A549 treated with DMSO at 1 μM for 4 hours (cell line): ENCODE data around the gene GLB1L. TPM values are rescaled to one million over a fixed set of nuclear protein-coding genes. Genes with fewer than 3 reads are reported as not detected.

Source experiments
- total RNA-seq: library from RNA; stranded (reverse); fragments of 200-300 nt; extraction: Qiagen RNA extraction; gene quantifications from 5 replicates; pipeline ENCODE4 v1.2.3, GENCODE V29; 2022; ENCODE audit warnings: low read depth

Gene GLB1L
- 5.1 to 6.7 TPM (median 6.1 TPM) in 5 replicates for total RNA-seq

GRCh38 chr2:219245148-219245898 is at the start of gene GLB1L, which contains the start of gene STK16:
TSS of gene GLB1L (minus strand) at chr2:219245444. CDS start at chr2:219243573, 1,871 bp downstream.
TSS of gene STK16 (plus strand) at chr2:219245479. CDS start at chr2:219246000, 521 bp downstream.

GRCh38 chr2:219279151-219279915 is 34.1 kb upstream of the GLB1L start, which contains the start of gene DNAJB2:
TSS of gene DNAJB2 (plus strand) at chr2:219279366. CDS start at chr2:219279834, 468 bp downstream.

GRCh38 chr2:219253753-219254589 is 8.7 kb upstream of the GLB1L start, which contains the start of gene TUBA4A:
TSS of gene TUBA4A (minus strand) at chr2:219253918. CDS start at chr2:219253858, 60 bp downstream.

GRCh38 chr2:219252900-219253752 is 7.9 kb upstream of the GLB1L start, which contains the start of gene TUBA4B:
TSS of gene TUBA4B (plus strand) at chr2:219253243. CDS start at chr2:219253408, 165 bp downstream.

GRCh38 chr2:219229305-219230058 is 15.8 kb downstream of the GLB1L start, which contains the start of the genes ANKZF1 and ATG9A:
TSS of gene ANKZF1 (plus strand) at chr2:219229806. CDS start at chr2:219230258, 452 bp downstream.
TSS of gene ATG9A (minus strand) at chr2:219229636. CDS start at chr2:219228024, 1,612 bp downstream.

GRCh38 chr2:219218732-219219701 is 26.2 kb downstream of the GLB1L start, which contains the start of gene ABCB6:
TSS of gene ABCB6 (minus strand) at chr2:219218958. CDS start at chr2:219218673, 285 bp downstream.

DNA sequence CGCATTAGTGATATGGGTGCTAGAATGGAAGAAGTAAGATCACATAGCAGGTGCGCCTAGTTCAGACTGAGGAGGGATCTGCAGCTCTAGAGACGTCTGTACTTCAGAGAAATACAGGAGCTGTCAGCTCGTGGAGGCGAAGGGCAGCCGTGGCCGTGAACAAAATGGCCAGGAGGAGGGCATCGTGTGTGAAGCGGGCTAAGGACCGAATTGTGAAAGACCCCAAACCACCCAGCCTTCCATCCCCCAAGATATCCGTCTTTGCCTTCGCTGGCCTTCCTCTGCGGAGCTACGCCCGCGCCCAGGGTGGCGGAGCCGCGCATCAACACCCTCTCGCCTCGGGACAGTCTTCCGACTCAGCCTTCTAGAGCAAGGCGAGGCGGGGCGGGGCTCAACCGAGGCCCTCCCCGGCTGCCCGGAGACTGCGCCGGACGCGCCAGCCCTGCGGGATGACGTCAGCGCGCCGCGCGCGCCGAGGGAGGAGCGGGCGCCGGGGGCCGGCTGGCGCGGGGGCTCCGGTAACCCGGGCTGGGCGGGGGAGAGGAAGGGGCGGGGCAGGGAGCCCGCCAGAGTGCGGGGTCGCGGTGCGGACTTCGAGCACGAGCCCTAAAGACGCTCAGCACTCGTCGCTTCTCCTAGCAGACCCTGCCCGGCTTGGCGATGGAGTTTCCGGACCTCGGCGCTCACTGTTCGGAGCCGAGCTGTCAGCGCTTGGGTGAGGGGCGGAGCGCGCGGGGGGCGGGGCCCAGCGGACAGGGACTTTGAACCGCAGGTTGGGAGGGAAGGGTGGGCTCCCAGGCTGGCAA is 38.7 kb downstream of the GLB1L start, which contains the start of gene ZFAND2B:
ZFAND2B (plus strand) TSS at position 455 of the 806 bp plus-strand sequence; CDS start at position 661, 206 bp downstream.

Other genes starting within 250 kb of the GLB1L start
- gene CFAP65, start 203.9 kb downstream of the GLB1L start, total RNA-seq: 0.09 to 0.19 TPM (median 0.15 TPM) in 5 replicates
- 0.14 to 0.20 TPM (median 0.15 TPM) in 5 replicates for gene IHH, start 184.5 kb downstream of the GLB1L start, total RNA-seq
- gene NHEJ1, start 84.6 kb downstream of the GLB1L start, total RNA-seq: 15.0 to 17.4 TPM (median 16.3 TPM) in 5 replicates
- gene SLC23A3, start 75.4 kb downstream of the GLB1L start, total RNA-seq: 0.57 to 1.4 TPM (median 0.70 TPM) in 5 replicates
- gene CNPPD1, start 68.5 kb downstream of the GLB1L start, total RNA-seq: 40.6 to 45.1 TPM (median 43.6 TPM) in 5 replicates
- 65.3 to 87.9 TPM (median 86.5 TPM) in 5 replicates for gene RETREG2, start 67.2 kb downstream of the GLB1L start, total RNA-seq
- 18.0 to 22.8 TPM (median 19.9 TPM) in 5 replicates for gene ZFAND2B, start 38.7 kb downstream of the GLB1L start, total RNA-seq
- 24.1 to 39.3 TPM (median 33.7 TPM) in 5 replicates for gene ABCB6, start 26.5 kb downstream of the GLB1L start, total RNA-seq
- gene ATG9A, start 15.8 kb downstream of the GLB1L start, total RNA-seq: 47.0 to 55.9 TPM (median 49.7 TPM) in 5 replicates
- gene ANKZF1, start 15.6 kb downstream of the GLB1L start, total RNA-seq: 16.2 to 23.2 TPM (median 20.9 TPM) in 5 replicates
- gene STK16, start within 50 bp of the GLB1L start, total RNA-seq: 25.0 to 30.5 TPM (median 29.4 TPM) in 5 replicates
- 0.26 to 0.46 TPM (median 0.31 TPM) in 5 replicates for gene TUBA4B, start 7.8 kb upstream of the GLB1L start, total RNA-seq
- gene TUBA4A, start 8.5 kb upstream of the GLB1L start, total RNA-seq: 365 to 546 TPM (median 419 TPM) in 5 replicates
- 46.4 to 58.3 TPM (median 54.4 TPM) in 5 replicates for gene DNAJB2, start 33.9 kb upstream of the GLB1L start, total RNA-seq
- 1.3 to 2.2 TPM (median 1.9 TPM) in 5 replicates for gene PTPRN, start 64.0 kb upstream of the GLB1L start, total RNA-seq
- gene RESP18, start 87.3 kb upstream of the GLB1L start, total RNA-seq: not detected in 5 replicates
- gene DNPEP, start 142.5 kb upstream of the GLB1L start, total RNA-seq: 61.9 to 65.8 TPM (median 64.1 TPM) in 5 replicates
- gene DES, start 172.9 kb upstream of the GLB1L start, total RNA-seq: 0.08 to 0.09 TPM in 2 of 5 replicates, not detected in the others
- 5.8 to 8.1 TPM (median 6.6 TPM) in 5 replicates for gene SPEG, start 189.4 kb upstream of the GLB1L start, total RNA-seq